HFF-Myc (cell line): ENCODE results near the gene UST.
A peak's percentile ranks its signal among the peaks of the same experiment; 100 is the strongest.

ENCODE experiments used
- DNase-seq: peaks from one replicate; pipeline ENCODE4 v3.0.0-alpha.2; 2011; ENCODE audit warnings: low read depth; ENCODE audit errors: extremely low read depth
- H3K4me3 ChIP-seq: replicated peaks from 2 replicates; pipeline ENCODE4 v1.5.1; 2011; ENCODE audit warnings: low read depth, mild to moderate bottlenecking, control low read depth, low read length
- TF ChIP-seq, protein P1 (sequence below): IDR thresholded peaks from 2 replicates; pipeline ENCODE4 v1.5.1; 2012; ENCODE audit warnings: mild to moderate bottlenecking, low read depth, low read length, control low read depth; ENCODE audit errors: missing control alignments

The UST gene

DNA sequence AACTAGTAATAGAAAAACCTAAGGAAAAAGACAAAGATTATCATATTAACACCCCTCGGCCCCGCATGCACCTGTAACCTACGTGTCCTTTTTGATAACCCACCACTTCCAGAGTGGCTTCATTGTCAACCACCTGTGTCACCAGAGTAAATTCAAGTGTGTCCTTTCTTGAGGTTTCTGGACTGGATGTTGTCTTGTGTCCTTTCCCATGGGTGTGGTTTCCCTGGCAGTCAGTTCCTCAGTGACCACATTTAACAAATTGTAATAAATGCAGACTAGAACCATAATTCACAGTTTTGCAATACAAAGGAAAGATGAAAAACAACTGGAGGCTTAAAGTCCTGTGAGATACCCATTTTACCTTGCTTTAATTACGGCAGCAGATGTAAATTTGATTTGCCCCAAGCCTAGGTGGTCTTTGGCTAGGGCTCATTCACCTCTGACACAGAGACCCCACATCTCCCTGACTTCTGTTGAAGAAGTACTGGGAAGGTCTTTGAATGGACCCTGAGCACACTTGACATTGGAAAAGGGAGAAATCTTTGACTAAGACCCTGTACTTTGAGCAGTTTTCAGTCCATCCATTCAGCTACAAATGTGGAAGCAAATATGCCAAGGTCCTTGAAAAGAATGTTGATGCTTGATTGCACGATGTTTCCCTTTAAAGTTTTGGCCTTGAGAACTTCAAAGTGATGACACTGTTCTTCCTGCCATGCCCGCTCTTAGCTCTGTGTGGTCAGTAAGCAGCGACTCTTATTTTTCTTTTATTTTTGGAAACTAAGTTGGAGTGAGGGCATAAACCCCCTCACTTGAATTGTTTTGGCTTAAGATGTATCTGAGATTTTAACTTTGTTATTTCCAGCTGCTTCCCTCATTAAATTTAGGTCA lies 232.4 kb downstream of the UST start:
- no peak for DNase-seq
- TF ChIP-seq, protein P1, sequence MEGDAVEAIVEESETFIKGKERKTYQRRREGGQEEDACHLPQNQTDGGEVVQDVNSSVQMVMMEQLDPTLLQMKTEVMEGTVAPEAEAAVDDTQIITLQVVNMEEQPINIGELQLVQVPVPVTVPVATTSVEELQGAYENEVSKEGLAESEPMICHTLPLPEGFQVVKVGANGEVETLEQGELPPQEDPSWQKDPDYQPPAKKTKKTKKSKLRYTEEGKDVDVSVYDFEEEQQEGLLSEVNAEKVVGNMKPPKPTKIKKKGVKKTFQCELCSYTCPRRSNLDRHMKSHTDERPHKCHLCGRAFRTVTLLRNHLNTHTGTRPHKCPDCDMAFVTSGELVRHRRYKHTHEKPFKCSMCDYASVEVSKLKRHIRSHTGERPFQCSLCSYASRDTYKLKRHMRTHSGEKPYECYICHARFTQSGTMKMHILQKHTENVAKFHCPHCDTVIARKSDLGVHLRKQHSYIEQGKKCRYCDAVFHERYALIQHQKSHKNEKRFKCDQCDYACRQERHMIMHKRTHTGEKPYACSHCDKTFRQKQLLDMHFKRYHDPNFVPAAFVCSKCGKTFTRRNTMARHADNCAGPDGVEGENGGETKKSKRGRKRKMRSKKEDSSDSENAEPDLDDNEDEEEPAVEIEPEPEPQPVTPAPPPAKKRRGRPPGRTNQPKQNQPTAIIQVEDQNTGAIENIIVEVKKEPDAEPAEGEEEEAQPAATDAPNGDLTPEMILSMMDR = no peak
- no peak overlapping the region for H3K4me3 ChIP-seq

DNA sequence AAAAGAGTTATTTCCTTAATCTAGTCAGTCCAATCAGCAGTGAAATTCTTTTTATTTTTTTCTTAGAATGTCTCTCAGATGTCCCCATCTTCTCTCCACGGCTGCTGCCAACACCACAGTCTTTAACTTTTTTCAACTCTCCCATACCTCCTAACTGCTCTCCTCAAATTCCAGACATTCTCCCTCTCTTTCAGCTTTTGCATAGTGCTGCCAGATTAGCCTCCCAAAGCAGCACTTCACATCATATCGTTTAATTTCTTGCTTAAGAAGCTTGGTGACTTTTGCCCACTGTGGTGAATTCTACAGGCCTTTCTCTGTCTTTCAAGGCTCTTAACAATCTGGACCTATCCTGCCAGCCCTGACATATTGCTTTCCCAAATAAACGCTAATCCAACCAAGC lies 233.4 kb downstream of the UST start:
- H3K4me3 ChIP-seq = no peak overlapping the region
- TF ChIP-seq, protein P1 = no peak
- no peak for DNase-seq

DNA sequence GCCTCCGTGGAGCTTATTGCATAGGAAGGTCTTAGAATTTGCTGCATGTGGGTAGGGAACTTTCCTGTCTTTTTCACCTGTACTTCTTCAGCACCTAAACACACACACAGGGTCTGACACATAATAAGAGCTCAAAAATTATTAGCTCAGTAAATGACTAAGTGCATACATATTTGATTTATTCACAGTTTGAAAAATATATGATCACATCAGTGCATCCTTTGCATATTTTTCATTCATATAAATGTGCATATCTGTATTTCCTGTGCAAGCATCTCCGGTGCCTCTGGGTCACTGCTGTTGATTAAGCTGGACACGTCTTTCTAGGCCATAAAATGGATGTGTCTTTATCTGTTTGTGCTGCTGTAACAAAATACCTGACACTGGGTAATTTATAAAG lies 234.7 kb downstream of the UST start:
- no peak overlapping the region for H3K4me3 ChIP-seq

DNA sequence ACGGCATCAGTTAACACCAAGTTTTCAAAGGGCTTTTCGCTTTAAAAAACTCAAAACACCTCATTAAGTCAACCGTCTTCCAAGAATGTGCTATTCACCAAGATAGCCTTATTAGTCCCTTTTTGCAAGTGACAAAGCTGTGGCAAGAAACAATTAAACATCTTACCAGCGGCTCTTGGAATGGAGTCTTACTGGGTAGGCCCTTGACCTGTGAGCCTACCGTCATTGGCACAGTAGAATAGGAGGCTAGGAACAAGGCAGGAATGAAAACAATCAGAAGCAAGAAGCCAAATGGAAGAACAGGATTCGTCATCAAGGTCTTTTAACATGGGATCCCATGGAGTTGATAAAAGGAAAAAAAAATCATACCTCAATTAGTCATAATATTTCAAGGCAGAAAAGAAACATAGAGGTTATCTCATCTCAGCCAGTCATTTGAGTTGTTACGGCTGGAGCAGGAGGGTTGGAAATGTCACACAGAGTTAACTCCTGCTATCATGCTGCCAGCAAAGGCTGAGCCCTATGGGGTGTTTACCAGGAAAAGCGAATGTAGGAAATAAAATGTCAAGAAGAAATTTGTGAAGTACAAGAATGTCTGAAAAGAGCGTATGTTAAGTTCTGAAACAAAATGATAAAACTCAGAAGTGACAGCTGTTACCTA lies 236.4 kb downstream of the UST start:
- TF ChIP-seq, protein P1 = no peak
- H3K4me3 ChIP-seq = no peak overlapping the region
- no peak for DNase-seq

More for the DNA sequence above, 234.7 kb downstream of the UST start:
- no peak for DNase-seq
- TF ChIP-seq, protein P1 = no peak

DNA sequence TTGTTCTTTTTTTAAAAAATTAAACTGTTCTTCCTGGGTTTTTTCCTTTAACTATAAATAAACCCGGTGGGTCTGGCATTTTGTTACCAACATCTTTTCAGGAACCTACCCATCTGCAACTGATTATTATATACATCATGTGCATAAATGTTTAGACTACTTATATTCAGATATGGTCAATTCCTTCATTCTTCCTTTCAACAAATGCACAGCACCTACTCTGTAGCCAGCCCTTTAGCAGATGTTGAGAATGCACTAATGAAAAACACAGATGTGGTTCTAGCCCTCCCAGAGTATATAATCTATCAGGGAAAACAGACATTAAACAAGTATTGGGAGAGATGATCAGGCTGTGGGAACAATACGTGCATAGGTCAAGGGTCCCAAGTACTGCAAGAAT lies 237.1 kb downstream of the UST start:
- DNase-seq = peak; percentile 65
- TF ChIP-seq, protein P1 = no peak
- no peak overlapping the region for H3K4me3 ChIP-seq

DNA sequence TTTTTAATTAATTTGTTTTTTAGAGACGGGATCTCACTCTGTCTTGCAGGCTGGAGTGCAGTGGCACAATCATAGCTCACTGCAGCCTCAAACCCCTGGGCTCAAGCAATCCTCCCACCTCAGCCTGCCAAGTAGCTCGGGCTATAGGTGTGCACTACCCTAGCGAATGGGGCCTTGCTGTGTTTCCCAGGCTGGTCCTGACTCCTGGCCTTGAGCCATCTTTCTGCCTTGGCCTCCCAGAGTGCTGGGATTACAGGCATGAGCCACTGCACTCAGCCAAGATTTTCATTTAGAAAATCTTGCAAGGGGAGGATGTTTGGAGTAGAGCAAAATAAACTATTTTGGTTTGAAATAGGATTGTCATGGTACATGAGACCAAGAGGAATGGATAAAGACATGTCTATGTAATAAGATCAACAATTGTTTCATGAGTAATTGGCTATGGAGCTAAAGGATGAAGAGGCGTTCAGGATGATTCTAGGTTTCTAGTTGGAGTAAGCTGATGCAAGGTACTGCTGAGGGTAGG lies 237.8 kb downstream of the UST start:
- H3K4me3 ChIP-seq = no peak overlapping the region
- TF ChIP-seq, protein P1 = no peak
- no peak for DNase-seq
